GM12878 (cell line): ENCODE results near the gene SPDYA. TPM values are rescaled to one million over a fixed set of nuclear protein-coding genes. Genes with fewer than 3 reads are reported as not detected.

Experiments
- ATAC-seq: fragments of 200-7000 bp; cut with Tn5 transposase; 3 replicates; pipeline ENCODE4 v1.9.1; 2020; ENCODE audit warnings: mild to moderate bottlenecking, moderate library complexity
- BruUV-seq: library from RNA; stranded (reverse); fragments of 400-500 nt; replicated peaks from 2 replicates; lab custom pipeline; 2021; lab: Mats Ljungman, UMichigan
- CTCF ChIA-PET: fragments of 300-600 bp; sonication (Branson Sonifier 250); formaldehyde crosslinking; extraction: SDS; loops from one replicate; lab custom pipeline; 2021; ENCODE audit warnings: inconsistent platforms; lab: Yijun Ruan, JAX
- POLR2A ChIA-PET: fragments of 350-600 bp; formaldehyde crosslinking; extraction: SDS; loops from one replicate; lab custom pipeline; 2021; ENCODE audit warnings: inconsistent platforms; lab: Charles Lee
- RAD21 ChIA-PET: fragments of 300-600 bp; sonication (Branson Sonifier 250); formaldehyde crosslinking; loops from one replicate; lab custom pipeline; 2023; ENCODE audit warnings: antibody characterized with exemption; ENCODE audit not compliant: unreplicated experiment; lab: Charles Lee
- SMC1A ChIA-PET: fragments of 300-600 bp; sonication (Branson Sonifier 250); formaldehyde crosslinking; loops from one replicate; lab custom pipeline; 2023; ENCODE audit not compliant: unreplicated experiment, uncharacterized antibody; lab: Charles Lee
- DNase-seq: peaks from one replicate; pipeline ENCODE4 v3.0.0-alpha.2; 2011; ENCODE audit warnings: low read depth, low spot score
- FAIRE-seq: peaks from 3 replicates; lab custom pipeline; 2011; peaks lifted over from hg19 to GRCh38; lab: Jason Lieb, UNC
- H2AFZ ChIP-seq: 2 replicates; pipeline ENCODE4 v1.6.0; 2011; ENCODE audit warnings: low read depth, low read length, control low read depth; ENCODE audit not compliant: control insufficient read depth
- H3K27ac ChIP-seq: 2 replicates; pipeline ENCODE4 v1.5.1; 2011; ENCODE audit warnings: control low read depth; ENCODE audit not compliant: control insufficient read depth, insufficient read depth
- H3K27me3 ChIP-seq, 2 experiments: replicated peaks in 1 of 2; 2 replicates each; pipeline versions ENCODE4 v1.6.0 to v1.6.1; 2011; ENCODE audit warnings: low read length in 1 of 2; ENCODE audit not compliant: control insufficient read depth in 2 of 2, insufficient read depth in 2 of 2
- H3K36me3 ChIP-seq, 2 experiments: 2 replicates each; pipeline ENCODE4 v1.5.1; 2011; ENCODE audit warnings: low read length in 1 of 2; ENCODE audit not compliant: control insufficient read depth in 2 of 2, insufficient read depth in 2 of 2
- H3K4me1 ChIP-seq: 2 replicates; pipeline ENCODE4 v1.6.1; 2011; ENCODE audit warnings: mild to moderate bottlenecking, low read length, moderate library complexity, mixed read lengths; ENCODE audit not compliant: control insufficient read depth, insufficient read depth
- H3K4me2 ChIP-seq: 2 replicates; pipeline ENCODE4 v1.6.0; 2011; ENCODE audit warnings: control low read depth; ENCODE audit not compliant: control insufficient read depth, insufficient read depth
- H3K4me3 ChIP-seq: fragments of 200-600 bp; sonication (generic); 2 replicates; pipeline ENCODE4 v1.5.1; 2016
- H3K79me2 ChIP-seq: 2 replicates; pipeline ENCODE4 v1.6.0; 2011; ENCODE audit warnings: low read length; ENCODE audit not compliant: control insufficient read depth, insufficient read depth
- H3K9ac ChIP-seq: 2 replicates; pipeline ENCODE4 v1.8.0; 2011; ENCODE audit warnings: low read length, control low read depth, mixed read lengths; ENCODE audit not compliant: control insufficient read depth, insufficient read depth
- H3K9me3 ChIP-seq: replicated peaks from 3 replicates; pipeline ENCODE4 v1.5.1; 2011; ENCODE audit warnings: mild to moderate bottlenecking, low read length; ENCODE audit not compliant: control insufficient read depth, insufficient read depth
- H4K20me1 ChIP-seq: 2 replicates; pipeline ENCODE4 v1.6.0; 2011; ENCODE audit not compliant: control insufficient read depth, insufficient read depth
- BRCA1 ChIP-seq: IDR thresholded peaks from 2 replicates; pipeline ENCODE4 v1.6.1; 2011; ENCODE audit warnings: low read depth, low read length, improper control_type of control experiment
- CBX3 ChIP-seq: fragments of 200-600 bp; sonication (generic); IDR thresholded peaks from 2 replicates; pipeline ENCODE4 v1.6.1; 2016; ENCODE audit warnings: low read depth, borderline replicate concordance
- CEBPB ChIP-seq, 2 experiments: fragments of 150-350 bp in 1 of 2; IDR thresholded peaks; 2 replicates each; pipeline ENCODE4 v1.6.1; 2012 to 2014; ENCODE audit warnings: low read depth in 2 of 2, low read length in 2 of 2, borderline replicate concordance in 1 of 2, inconsistent platforms in 1 of 2
- EGR1 ChIP-seq, 2 experiments: IDR thresholded peaks; 1 replicate in 1 of 2; 2 replicates in 1 of 2; pipeline ENCODE4 v1.6.1; 2011 to 2012; ENCODE audit warnings: low read depth in 2 of 2, low read length in 2 of 2, borderline replicate concordance in 1 of 2, mild to moderate bottlenecking in 1 of 2, moderate library complexity in 1 of 2
- ESRRA ChIP-seq: IDR thresholded peaks from 2 replicates; pipeline ENCODE4 v1.6.1; 2012; ENCODE audit warnings: mild to moderate bottlenecking, low read length, improper control_type of control experiment
- HCFC1 ChIP-seq: fragments of 150-350 bp; IDR thresholded peaks from 2 replicates; pipeline ENCODE4 v1.6.1; 2014; ENCODE audit warnings: low read length
- IKZF1 ChIP-seq: fragments of 450-650 bp; conservative IDR thresholded peaks from 2 replicates; pipeline ENCODE4 v1.6.1; 2017; ENCODE audit warnings: antibody characterized with exemption, mild to moderate bottlenecking
- MTA3 ChIP-seq: IDR thresholded peaks from 2 replicates; pipeline ENCODE4 v1.6.1; 2012; ENCODE audit warnings: low read length, inconsistent platforms, borderline replicate concordance
- PBX3 ChIP-seq: IDR thresholded peaks from 2 replicates; pipeline ENCODE4 v1.6.1; 2011; ENCODE audit warnings: mild to moderate bottlenecking, low read depth, low read length, moderate library complexity; ENCODE audit not compliant: insufficient replicate concordance
- RELB ChIP-seq: fragments of 450-650 bp; IDR thresholded peaks from 2 replicates; pipeline ENCODE4 v1.6.1; 2017; ENCODE audit warnings: low read depth, mild to moderate bottlenecking, moderate library complexity
- SIX5 ChIP-seq: IDR thresholded peaks from 2 replicates; pipeline ENCODE4 v1.6.1; 2011; ENCODE audit warnings: mild to moderate bottlenecking, low read depth, low read length, moderate library complexity; ENCODE audit not compliant: severe bottlenecking
- SMC3 ChIP-seq: IDR thresholded peaks from 2 replicates; pipeline ENCODE4 v1.6.1; 2011; ENCODE audit warnings: low read length, improper control_type of control experiment, borderline replicate concordance
- SUZ12 ChIP-seq: fragments of 200-600 bp; sonication (generic); IDR thresholded peaks from one replicate; pipeline ENCODE4 v1.6.1; 2018; ENCODE audit warnings: antibody characterized with exemption, mild to moderate bottlenecking; ENCODE audit not compliant: unreplicated experiment
- TCF7 ChIP-seq: IDR thresholded peaks from 2 replicates; pipeline ENCODE4 v1.6.1; 2014; ENCODE audit warnings: antibody characterized with exemption, borderline replicate concordance
- ZBTB33 ChIP-seq: fragments of 450-650 bp; IDR thresholded peaks from 2 replicates; pipeline ENCODE4 v1.6.1; 2017; ENCODE audit warnings: mild to moderate bottlenecking
- in situ Hi-C: fragments of 300-500 bp; cut with MboI; formaldehyde crosslinking; loops from 9 replicates; pipeline ENCODE4 v1.14.3; 2018; ENCODE audit warnings: mixed read lengths
- intact Hi-C: fragments of 100-400 bp; cut with micrococcal nuclease; formaldehyde crosslinking; loops from one replicate; pipeline ENCODE4 v1.14.2; 2022; ENCODE audit not compliant: unreplicated experiment
- polyA plus RNA-seq, 11 experiments: library from polyadenylated mRNA; depleted of rRNA in 4 of 11; unstranded in 6 of 11; stranded (reverse) in 5 of 11; fragments of >200 nt; fragmentation: Nextera tagmentation in 4 of 11; fragmentation: Illumina TruSeq in 1 of 11; extraction: Ambion mirVana in 4 of 11; extraction: Trizol in 1 of 11; gene quantifications; 1 replicate in 1 of 11; 2 replicates in 10 of 11; pipeline versions ENCODE4 v1.2.1 to v1.2.3, GENCODE V29; 2011 to 2016; ENCODE audit warnings: inconsistent platforms in 2 of 11, missing spikeins in 2 of 11, low read depth in 1 of 11
- total RNA-seq, 4 experiments: library from RNA; depleted of rRNA in 3 of 4; stranded (reverse); fragments of >200 nt in 3 of 4; fragmentation: Illumina TruSeq in 1 of 4; extraction: Trizol in 1 of 4; gene quantifications; 2 replicates each; pipeline versions ENCODE4 v1.2.1 to v1.2.3, GENCODE V29; 2013 to 2021
- TF ChIP-seq, protein P1 (sequence below): fragments of 450-650 bp; IDR thresholded peaks from 2 replicates; pipeline ENCODE4 v1.6.1; 2017; ENCODE audit warnings: mild to moderate bottlenecking, moderate library complexity

Gene SPDYA
- total and polyA plus RNA-seq, 10 of the 15 experiments (the other 5 are each of a cell fraction or from before 2014, with no cell fraction given): 0.12 to 2.4 (median 0.50) TPM

DNA sequence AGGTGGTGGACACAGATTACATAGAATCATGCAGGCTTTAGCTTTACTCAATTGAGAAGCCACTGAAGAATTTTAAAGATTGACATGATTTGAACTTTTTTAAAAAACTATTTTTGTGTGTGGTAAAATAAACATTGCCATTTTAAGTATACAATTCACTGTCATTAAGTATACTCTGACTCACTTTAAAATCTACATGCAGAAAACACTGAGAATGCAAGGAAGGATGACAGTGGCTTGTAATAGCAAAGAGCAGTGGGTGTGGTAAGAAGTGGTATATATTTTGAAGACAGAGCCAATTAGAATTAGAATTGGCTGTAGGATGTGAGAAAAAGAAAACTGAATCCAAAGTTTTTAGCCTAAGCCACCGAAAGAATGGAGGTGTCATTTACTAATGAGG lies 44.6 kb downstream of the SPDYA start (continued):
- TF ChIP-seq, protein P1, sequence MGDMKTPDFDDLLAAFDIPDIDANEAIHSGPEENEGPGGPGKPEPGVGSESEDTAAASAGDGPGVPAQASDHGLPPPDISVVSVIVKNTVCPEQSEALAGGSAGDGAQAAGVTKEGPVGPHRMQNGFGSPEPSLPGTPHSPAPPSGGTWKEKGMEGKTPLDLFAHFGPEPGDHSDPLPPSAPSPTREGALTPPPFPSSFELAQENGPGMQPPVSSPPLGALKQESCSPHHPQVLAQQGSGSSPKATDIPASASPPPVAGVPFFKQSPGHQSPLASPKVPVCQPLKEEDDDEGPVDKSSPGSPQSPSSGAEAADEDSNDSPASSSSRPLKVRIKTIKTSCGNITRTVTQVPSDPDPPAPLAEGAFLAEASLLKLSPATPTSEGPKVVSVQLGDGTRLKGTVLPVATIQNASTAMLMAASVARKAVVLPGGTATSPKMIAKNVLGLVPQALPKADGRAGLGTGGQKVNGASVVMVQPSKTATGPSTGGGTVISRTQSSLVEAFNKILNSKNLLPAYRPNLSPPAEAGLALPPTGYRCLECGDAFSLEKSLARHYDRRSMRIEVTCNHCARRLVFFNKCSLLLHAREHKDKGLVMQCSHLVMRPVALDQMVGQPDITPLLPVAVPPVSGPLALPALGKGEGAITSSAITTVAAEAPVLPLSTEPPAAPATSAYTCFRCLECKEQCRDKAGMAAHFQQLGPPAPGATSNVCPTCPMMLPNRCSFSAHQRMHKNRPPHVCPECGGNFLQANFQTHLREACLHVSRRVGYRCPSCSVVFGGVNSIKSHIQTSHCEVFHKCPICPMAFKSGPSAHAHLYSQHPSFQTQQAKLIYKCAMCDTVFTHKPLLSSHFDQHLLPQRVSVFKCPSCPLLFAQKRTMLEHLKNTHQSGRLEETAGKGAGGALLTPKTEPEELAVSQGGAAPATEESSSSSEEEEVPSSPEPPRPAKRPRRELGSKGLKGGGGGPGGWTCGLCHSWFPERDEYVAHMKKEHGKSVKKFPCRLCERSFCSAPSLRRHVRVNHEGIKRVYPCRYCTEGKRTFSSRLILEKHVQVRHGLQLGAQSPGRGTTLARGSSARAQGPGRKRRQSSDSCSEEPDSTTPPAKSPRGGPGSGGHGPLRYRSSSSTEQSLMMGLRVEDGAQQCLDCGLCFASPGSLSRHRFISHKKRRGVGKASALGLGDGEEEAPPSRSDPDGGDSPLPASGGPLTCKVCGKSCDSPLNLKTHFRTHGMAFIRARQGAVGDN: no peak
- TF ChIP-seq CBX3 (no peak), TCF7 (no peak), SMC3 (no peak), CEBPB (IDR thresholded peaks at IDR 0.05; ENCODE audit: borderline replicate concordance in 1 of 2, low read depth in 2 of 2, low read length in 2 of 2) (no peak), SIX5 (no peak), IKZF1 (no peak), SUZ12 (no peak), HCFC1 (no peak), EGR1 (IDR thresholded peaks at IDR 0.05; ENCODE audit: borderline replicate concordance in 1 of 2, low read depth in 2 of 2, low read length in 2 of 2) (no peak)
- TF ChIP-seq, all 136 proteins: peak for 0

DNA sequence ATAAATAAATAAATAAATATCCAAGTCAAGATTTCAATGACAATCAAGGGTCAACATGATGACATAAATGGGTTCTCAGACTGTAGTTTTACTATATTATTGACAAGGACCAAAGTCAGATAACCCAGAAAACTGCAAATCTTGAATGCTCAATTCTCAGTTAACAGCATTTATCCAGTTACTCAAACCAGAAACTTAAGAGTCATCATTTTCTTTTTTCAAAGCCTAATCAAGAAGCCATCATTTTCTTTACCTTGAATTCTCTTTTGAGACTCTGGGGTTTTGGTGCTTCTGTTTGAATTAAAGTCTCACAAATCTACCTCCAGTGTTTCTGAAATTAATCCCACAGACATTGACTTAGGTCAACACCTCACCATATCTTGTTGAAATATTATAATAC lies 45.3 kb downstream of the SPDYA start:
- Histone ChIP-seq H3K4me3 (no peak overlapping the region), H3K79me2 (no peaks in the 10 kb centered on the region), H2AFZ (no peak overlapping the region), H4K20me1 (no peaks in the 10 kb centered on the region), H3K27me3 (no peaks in the 10 kb centered on the region), H3K36me3 (peaks cover 0 to 2% of the 10 kb centered on the region in 2 experiments; a peak in 1 of 4 replicates), H3K4me1 (no peaks in the 10 kb centered on the region), H3K4me2 (no peak overlapping the region), H3K27ac (no peak overlapping the region), H3K9ac (no peak overlapping the region), H3K9me3 (no peaks in the 10 kb centered on the region)
- ChIA-PET POLR2A (interaction anchor here (1.2 kb wide), 1 partner anchor 14 kb away, joined by 4 read pairs; the partner anchor contains the start of gene TRMT61B), SMC1A (no interaction called here), RAD21 (no interaction called here), CTCF (no interaction called here)
- FAIRE-seq: no peak
- no TSS peak for BruUV-seq
- intact Hi-C loops: no loop called here
- no peak for ATAC-seq
- DNase-seq: no peak
- in situ Hi-C loops: no loop called here
- TF ChIP-seq ESRRA: no peak
- no peak for TF ChIP-seq PBX3
- no peak for TF ChIP-seq RELB
- TF ChIP-seq MTA3: no peak
- TF ChIP-seq ZBTB33: no peak
- TF ChIP-seq BRCA1: no peak
